Activated naive CD8-positive, alpha-beta T cell treated with anti-CD3 and anti-CD28 coated beads, Interleukin-2, amount 50 U/mL, for 24 hours (primary cell): ENCODE results near the gene GNB1.
"Not testable (repeated sequence)": the region's sequence is repeated elsewhere in the genome, so short reads cannot be mapped to it uniquely, and the experiment has no call there.

Experiments used
- ATAC-seq: fragments of 150-1000 bp; cut with Tn5 transposase; one replicate; pipeline ENCODE4 v1.10.0; 2021
- DNase-seq: peaks from one replicate; pipeline ENCODE4 v3.0.0; 2021
- H3K27ac Mint-ChIP-seq: one replicate; pipeline ENCODE4 v1.8.0; 2021; ENCODE audit warnings: mild to moderate bottlenecking, mixed read lengths
- H3K27me3 Mint-ChIP-seq: one replicate; pipeline ENCODE4 v1.8.0; 2021; ENCODE audit warnings: mixed read lengths
- H3K36me3 Mint-ChIP-seq: one replicate; pipeline ENCODE4 v1.8.0; 2021; ENCODE audit warnings: low read depth, mixed read lengths
- H3K4me1 Mint-ChIP-seq: one replicate; pipeline ENCODE4 v1.8.0; 2021; ENCODE audit warnings: mixed read lengths
- H3K4me3 Mint-ChIP-seq: one replicate; pipeline ENCODE4 v1.8.0; 2021; ENCODE audit warnings: mild to moderate bottlenecking, moderate library complexity, mixed read lengths
- H3K9me3 Mint-ChIP-seq: one replicate; pipeline ENCODE4 v1.8.0; 2021; ENCODE audit warnings: mixed read lengths

Gene GNB1

DNA sequence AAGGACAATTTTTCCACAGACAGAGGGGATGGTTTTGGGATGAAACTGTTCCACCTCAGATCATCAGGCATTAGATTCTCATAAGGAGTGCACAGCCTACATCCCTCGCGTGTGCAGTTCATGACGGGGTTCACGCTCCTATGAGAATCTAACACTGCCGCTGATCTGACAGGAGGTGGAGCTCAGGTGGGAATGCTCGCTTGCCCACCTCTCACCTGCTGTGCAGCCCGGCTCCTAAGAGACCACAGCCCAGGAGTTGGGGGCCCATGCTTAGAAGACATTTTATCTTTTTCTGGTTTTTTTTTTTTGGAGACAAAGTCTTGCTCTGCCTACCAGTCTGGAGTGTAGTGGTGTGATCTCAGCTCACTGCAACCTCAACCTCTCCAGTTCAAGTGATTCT, 16.0 kb downstream of the GNB1 start:
- DNase-seq (no peak), ATAC-seq (no peak)
- no peak overlapping the region for H3K27ac Mint-ChIP-seq
- H3K4me1 Mint-ChIP-seq, result peaks cover 74% of the 10 kb centered on the region
- no peaks in the 10 kb centered on the region for H3K9me3 Mint-ChIP-seq
- H3K4me3 Mint-ChIP-seq, result no peak overlapping the region
- H3K27me3 Mint-ChIP-seq, result no peaks in the 10 kb centered on the region
- peaks cover 59% of the 10 kb centered on the region for H3K36me3 Mint-ChIP-seq

GRCh38 chr1:1873186-1873585, 17.7 kb downstream of the GNB1 start:
- Mint-ChIP-seq H3K36me3 (peaks cover 51% of the 10 kb centered on the region), H3K9me3 (no peaks in the 10 kb centered on the region), H3K4me1 (peaks cover 71% of the 10 kb centered on the region), H3K4me3 (no peak overlapping the region), H3K27me3 (no peaks in the 10 kb centered on the region), H3K27ac (no peak overlapping the region)
- no peak for DNase-seq
- ATAC-seq, result no peak

GRCh38 chr1:1872329-1872994, 18.4 kb downstream of the GNB1 start:
- H3K4me3 Mint-ChIP-seq, result no peak overlapping the region
- H3K27ac Mint-ChIP-seq, result no peak overlapping the region
- no peaks in the 10 kb centered on the region for H3K9me3 Mint-ChIP-seq
- no peaks in the 10 kb centered on the region for H3K27me3 Mint-ChIP-seq
- ATAC-seq (no peak), DNase-seq (no peak)
- H3K36me3 Mint-ChIP-seq, result peaks cover 47% of the 10 kb centered on the region
- H3K4me1 Mint-ChIP-seq, result peaks cover 68% of the 10 kb centered on the region

GRCh38 chr1:1869469-1869868, 21.4 kb downstream of the GNB1 start:
- Mint-ChIP-seq H3K4me1 (peaks cover 57% of the 10 kb centered on the region), H3K4me3 (no peak overlapping the region), H3K27me3 (no peaks in the 10 kb centered on the region), H3K9me3 (no peaks in the 10 kb centered on the region), H3K36me3 (peaks cover 32% of the 10 kb centered on the region), H3K27ac (no peak overlapping the region)
- DNase-seq (no peak), ATAC-seq (no peak)

GRCh38 chr1:1867164-1867563, 23.7 kb downstream of the GNB1 start:
- H3K27ac Mint-ChIP-seq, result no peak overlapping the region
- peaks cover 25% of the 10 kb centered on the region for H3K36me3 Mint-ChIP-seq
- no peaks in the 10 kb centered on the region for H3K27me3 Mint-ChIP-seq
- no peaks in the 10 kb centered on the region for H3K9me3 Mint-ChIP-seq
- no peak for DNase-seq
- ATAC-seq, result no peak
- no peak overlapping the region for H3K4me3 Mint-ChIP-seq
- peaks cover 57% of the 10 kb centered on the region for H3K4me1 Mint-ChIP-seq

DNA sequence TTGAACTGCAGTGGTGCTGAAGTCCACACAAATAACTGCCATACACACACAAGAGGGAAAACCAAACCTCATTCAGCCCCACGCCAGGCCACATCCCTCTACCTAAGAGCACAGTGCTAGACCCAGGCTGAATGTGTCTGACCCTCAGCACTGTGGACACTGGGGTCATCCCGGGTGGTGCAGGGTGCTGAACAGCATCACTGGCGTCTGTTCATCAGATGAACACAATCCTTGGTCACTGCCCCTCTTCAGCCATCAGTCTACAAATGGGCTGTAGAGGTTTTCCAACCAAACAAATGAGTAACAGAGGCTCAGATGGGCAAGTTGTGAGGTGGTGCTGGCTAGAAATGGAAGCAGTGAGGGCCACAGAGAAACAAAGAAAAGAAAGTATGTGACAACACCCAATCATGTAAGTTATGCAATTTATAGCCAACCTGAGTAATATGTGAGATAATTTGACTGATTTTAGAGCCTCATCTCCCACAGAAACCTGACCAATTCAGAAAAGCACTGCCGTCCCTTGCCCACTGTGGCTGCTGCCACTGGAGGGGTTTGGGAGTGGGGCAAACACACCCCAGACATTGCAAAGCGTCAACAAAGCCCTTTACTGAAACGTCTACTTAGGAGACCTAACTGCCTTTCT, 27.9 kb downstream of the GNB1 start:
- Mint-ChIP-seq H3K27ac (peak overlapping the region; percentile 36), H3K9me3 (no peaks in the 10 kb centered on the region), H3K36me3 (peaks cover 12% of the 10 kb centered on the region), H3K27me3 (no peaks in the 10 kb centered on the region), H3K4me3 (no peak overlapping the region), H3K4me1 (peaks cover 69% of the 10 kb centered on the region)
- DNase-seq, result no peak
- no peak for ATAC-seq

GRCh38 chr1:1861761-1862310, 29.1 kb downstream of the GNB1 start:
- not testable (repeated sequence) for H3K36me3 Mint-ChIP-seq, H3K9me3 Mint-ChIP-seq

GRCh38 chr1:1861339-1861730, 29.6 kb downstream of the GNB1 start:
- DNase-seq, result no peak
- H3K4me3 Mint-ChIP-seq, result no peak overlapping the region
- peaks cover 74% of the 10 kb centered on the region for H3K4me1 Mint-ChIP-seq
- no peak overlapping the region for H3K27ac Mint-ChIP-seq
- H3K9me3 Mint-ChIP-seq, result no peaks in the 10 kb centered on the region
- peaks cover 8% of the 10 kb centered on the region for H3K36me3 Mint-ChIP-seq
- no peak for ATAC-seq
- H3K27me3 Mint-ChIP-seq, result no peaks in the 10 kb centered on the region

More at GRCh38 chr1:1861761-1862310, 29.1 kb downstream of the GNB1 start:
- not testable (repeated sequence) for H3K27me3 Mint-ChIP-seq, DNase-seq, H3K4me3 Mint-ChIP-seq, ATAC-seq, H3K27ac Mint-ChIP-seq
- H3K4me1 Mint-ChIP-seq, result peaks cover 76% of the 10 kb centered on the region

- ATAC-seq, DNase-seq, H3K27ac Mint-ChIP-seq, H3K27me3 Mint-ChIP-seq, H3K9me3 Mint-ChIP-seq, H3K36me3 Mint-ChIP-seq, H3K4me3 Mint-ChIP-seq: not testable (repeated sequence)
- H3K4me1 Mint-ChIP-seq, result peaks cover 74% of the 10 kb centered on the region
Observed at GRCh38 chr1:1859970-1860697, 30.8 kb downstream of the GNB1 start.

GRCh38 chr1:1858382-1859086, 32.4 kb downstream of the GNB1 start:
- ATAC-seq (no peak), DNase-seq (no peak)
- Mint-ChIP-seq H3K4me1 (peaks cover 66% of the 10 kb centered on the region), H3K9me3 (no peaks in the 10 kb centered on the region), H3K4me3 (no peak overlapping the region), H3K27ac (peak overlapping the region; percentile 15), H3K36me3 (peaks cover 5% of the 10 kb centered on the region), H3K27me3 (no peaks in the 10 kb centered on the region)

GRCh38 chr1:1857096-1857703, 33.7 kb downstream of the GNB1 start:
- Mint-ChIP-seq H3K27ac (peak overlapping the region; percentile 26), H3K4me1 (peaks cover 62% of the 10 kb centered on the region), H3K36me3 (peaks cover 8% of the 10 kb centered on the region), H3K4me3 (no peak overlapping the region), H3K9me3 (no peaks in the 10 kb centered on the region), H3K27me3 (no peaks in the 10 kb centered on the region)
- no peak for ATAC-seq
- DNase-seq, result no peak

GRCh38 chr1:1856161-1856560, 34.7 kb downstream of the GNB1 start:
- not testable (repeated sequence) for H3K4me3 Mint-ChIP-seq, H3K9me3 Mint-ChIP-seq
- H3K4me1 Mint-ChIP-seq, result peaks cover 58% of the 10 kb centered on the region

DNA sequence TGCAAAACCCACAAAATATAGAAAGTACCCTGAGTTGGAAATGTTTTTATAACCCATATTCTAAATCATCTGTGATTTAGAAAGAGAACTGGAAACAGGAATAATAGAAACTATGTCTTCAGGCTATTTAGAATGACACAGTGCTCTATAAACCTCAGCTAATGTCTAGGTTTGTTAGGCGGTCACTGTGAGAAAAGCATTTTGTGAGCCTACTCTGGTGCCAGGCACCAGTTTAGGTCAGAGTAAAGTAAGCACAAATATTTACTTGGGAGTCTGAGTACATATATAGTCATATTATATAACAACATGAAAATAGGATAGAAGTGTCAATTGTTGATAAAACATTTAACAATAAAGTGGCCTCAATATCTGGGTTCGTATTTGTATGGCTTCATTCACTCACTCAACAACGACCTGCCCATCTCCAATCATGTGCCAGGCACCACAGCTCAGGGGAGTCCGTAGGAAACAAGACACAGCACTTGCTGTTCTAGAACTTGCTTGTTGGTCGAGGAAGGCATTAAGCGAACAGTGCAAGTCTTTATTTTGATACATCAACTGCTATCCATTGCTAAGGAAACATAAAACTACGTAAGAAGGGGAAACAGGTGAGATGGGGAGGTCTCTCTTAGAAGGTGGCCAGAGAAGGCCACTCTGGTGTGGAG, 37.2 kb downstream of the GNB1 start:
- peaks cover 54% of the 10 kb centered on the region for H3K4me1 Mint-ChIP-seq
- H3K9me3 Mint-ChIP-seq, result no peaks in the 10 kb centered on the region
- no peak overlapping the region for H3K27ac Mint-ChIP-seq
- H3K36me3 Mint-ChIP-seq, result peaks cover 17% of the 10 kb centered on the region
- no peak overlapping the region for H3K4me3 Mint-ChIP-seq
- DNase-seq, result no peak
- ATAC-seq, result no peak
- H3K27me3 Mint-ChIP-seq, result no peaks in the 10 kb centered on the region

More at GRCh38 chr1:1856161-1856560, 34.7 kb downstream of the GNB1 start:
- not testable (repeated sequence) for ATAC-seq, H3K27me3 Mint-ChIP-seq, H3K27ac Mint-ChIP-seq, H3K36me3 Mint-ChIP-seq, DNase-seq
